ENCODE results near the gene POLR1B. TPM values are rescaled to one million over a fixed set of nuclear protein-coding genes. Genes with fewer than 3 reads are reported as not detected.
"Not testable (repeated sequence)": the region's sequence is repeated elsewhere in the genome, so short reads cannot be mapped to it uniquely, and the experiment has no call there.

Gene POLR1B
- total and polyA plus RNA-seq, 11 donors: 3.3 to 15.5 (median 9.0) TPM

- ATAC-seq: no peak
- peaks cover 0 to 87% (median 56%) of the 10 kb centered on the region in 9 donors for H3K36me3 ChIP-seq
- TF ChIP-seq, protein P1, sequence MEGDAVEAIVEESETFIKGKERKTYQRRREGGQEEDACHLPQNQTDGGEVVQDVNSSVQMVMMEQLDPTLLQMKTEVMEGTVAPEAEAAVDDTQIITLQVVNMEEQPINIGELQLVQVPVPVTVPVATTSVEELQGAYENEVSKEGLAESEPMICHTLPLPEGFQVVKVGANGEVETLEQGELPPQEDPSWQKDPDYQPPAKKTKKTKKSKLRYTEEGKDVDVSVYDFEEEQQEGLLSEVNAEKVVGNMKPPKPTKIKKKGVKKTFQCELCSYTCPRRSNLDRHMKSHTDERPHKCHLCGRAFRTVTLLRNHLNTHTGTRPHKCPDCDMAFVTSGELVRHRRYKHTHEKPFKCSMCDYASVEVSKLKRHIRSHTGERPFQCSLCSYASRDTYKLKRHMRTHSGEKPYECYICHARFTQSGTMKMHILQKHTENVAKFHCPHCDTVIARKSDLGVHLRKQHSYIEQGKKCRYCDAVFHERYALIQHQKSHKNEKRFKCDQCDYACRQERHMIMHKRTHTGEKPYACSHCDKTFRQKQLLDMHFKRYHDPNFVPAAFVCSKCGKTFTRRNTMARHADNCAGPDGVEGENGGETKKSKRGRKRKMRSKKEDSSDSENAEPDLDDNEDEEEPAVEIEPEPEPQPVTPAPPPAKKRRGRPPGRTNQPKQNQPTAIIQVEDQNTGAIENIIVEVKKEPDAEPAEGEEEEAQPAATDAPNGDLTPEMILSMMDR (IDR thresholded peaks at IDR 0.05): no peak
- TF ChIP-seq POLR2A (IDR thresholded peaks at IDR 0.05): no peak
- H3K27me3 ChIP-seq: no peaks in the 10 kb centered on the region
- no peaks in the 10 kb centered on the region for H3K4me1 ChIP-seq
- DNase-seq: no peak
- H3K4me3 ChIP-seq: no peak overlapping the region
- H3K9me3 ChIP-seq: peaks cover 0 to 13% (median 0%) of the 10 kb centered on the region in 12 donors
- H3K27ac ChIP-seq: no peak overlapping the region
- 83 to 99% (median 89%) methylated on average over 7 of the region's 7 CpGs for WGBS, 4 donors
- intact Hi-C loops (cut with DNase I): no loop called here
Measured at GRCh38 chr2:112518807-112519206, 23.5 kb upstream of the POLR1B start.

DNA sequence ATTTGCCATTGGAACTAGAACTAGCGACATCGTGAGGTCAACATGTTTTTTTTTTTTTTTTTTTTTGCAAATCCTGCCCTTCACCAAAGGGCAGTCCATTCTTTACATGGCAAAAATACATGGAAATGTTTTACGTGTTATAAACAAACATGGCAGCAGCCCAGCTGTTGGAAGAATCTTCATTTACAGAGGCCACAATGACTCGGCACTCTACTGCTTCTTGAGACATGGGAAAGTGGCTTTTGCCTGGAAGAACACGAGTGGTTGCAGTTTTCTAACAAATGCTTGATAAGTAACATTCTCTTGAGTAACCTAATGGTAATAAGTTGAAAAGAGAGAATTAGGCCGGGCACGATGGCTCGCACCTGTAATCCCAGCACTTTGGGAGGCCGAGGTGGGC lies 22.8 kb upstream of the POLR1B start:
- Histone ChIP-seq H3K27ac (no peak overlapping the region), H3K4me3 (no peak overlapping the region), H3K27me3 (no peaks in the 10 kb centered on the region), H3K4me1 (no peaks in the 10 kb centered on the region), H3K9me3 (peaks cover 0 to 13% (median 0%) of the 10 kb centered on the region in 12 donors), H3K36me3 (peaks cover 0 to 81% (median 50%) of the 10 kb centered on the region in 9 donors)
- no peak for TF ChIP-seq POLR2A (IDR thresholded peaks at IDR 0.05)
- TF ChIP-seq, protein P1 (IDR thresholded peaks at IDR 0.05): no peak
- 84 to 98% (median 87%) methylated on average over 9 of the region's 9 CpGs for WGBS, 4 donors
- ATAC-seq (no peak), DNase-seq (no peak)
- intact Hi-C loops (cut with DNase I): no loop called here

DNA sequence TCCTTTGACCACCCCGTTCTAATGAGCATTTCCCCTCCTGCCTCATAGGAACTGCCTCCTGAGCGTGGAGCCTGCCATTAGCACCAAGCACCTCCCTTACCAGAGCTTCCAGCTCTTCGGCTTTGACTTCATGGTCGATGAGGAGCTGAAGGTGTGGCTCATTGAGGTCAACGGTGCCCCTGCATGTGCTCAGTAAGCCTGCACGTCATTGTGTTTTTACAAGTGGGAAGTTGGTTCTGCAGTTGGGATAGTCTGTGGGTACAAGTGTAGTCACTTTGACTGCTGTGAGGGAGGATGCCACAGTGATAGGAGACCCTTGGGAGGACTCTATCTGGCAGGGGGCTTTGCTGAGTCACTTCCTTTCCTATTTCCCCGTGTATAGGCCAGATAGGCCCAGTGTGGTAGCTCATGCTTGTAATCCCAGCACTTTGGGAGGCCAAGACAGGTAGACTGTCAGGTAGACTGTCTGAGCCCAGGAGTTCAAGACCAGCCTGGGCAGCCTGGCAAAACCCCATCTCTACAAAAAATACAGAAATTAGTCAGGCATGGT lies 22.0 kb upstream of the POLR1B start:
- DNase-seq: no peak

DNA sequence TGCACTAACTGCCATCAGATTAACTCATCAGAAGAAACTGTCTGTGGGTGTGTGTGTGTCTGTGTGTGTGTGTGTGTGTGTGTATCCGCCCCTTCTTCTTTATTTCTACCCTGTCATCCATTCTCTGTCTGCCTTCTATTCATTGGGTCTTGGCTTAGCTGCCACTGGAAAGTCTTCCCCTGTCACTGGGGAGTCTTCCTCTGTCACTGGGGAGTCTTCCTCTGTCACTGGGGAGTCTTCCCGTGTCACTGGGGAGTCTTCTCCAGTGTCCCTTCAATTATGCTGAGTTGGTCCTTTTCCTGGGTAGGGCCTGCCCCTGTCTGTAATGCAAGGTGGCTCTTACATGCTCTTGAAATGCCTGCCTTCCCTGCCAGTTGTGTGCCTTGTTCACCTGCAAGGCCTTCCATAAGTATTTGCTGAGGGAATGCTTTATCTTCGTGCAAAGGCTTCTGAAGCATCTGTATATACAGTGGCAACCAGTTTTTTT lies 18.9 kb upstream of the POLR1B start:
- Histone ChIP-seq H3K4me1 (no peaks in the 10 kb centered on the region), H3K9me3 (no peaks in the 10 kb centered on the region), H3K36me3 (peaks cover 0 to 57% (median 46%) of the 10 kb centered on the region in 9 donors), H3K27me3 (no peaks in the 10 kb centered on the region), H3K27ac (no peak overlapping the region), H3K4me3 (no peak overlapping the region)
- TF ChIP-seq, protein P1 (IDR thresholded peaks at IDR 0.05): no peak
- TF ChIP-seq POLR2A (IDR thresholded peaks at IDR 0.05): no peak
- ATAC-seq (no peak), DNase-seq (no peak)
- intact Hi-C loops (cut with DNase I): no loop called here
- WGBS, 4 donors: 90 to 98% (median 95%) methylated on average over 3 of the region's 3 CpGs

More for the DNA sequence above, 22.0 kb upstream of the POLR1B start:
- Histone ChIP-seq H3K9me3 (peaks cover 0 to 6% (median 0%) of the 10 kb centered on the region in 12 donors), H3K4me3 (no peak overlapping the region), H3K27ac (no peak overlapping the region), H3K27me3 (no peaks in the 10 kb centered on the region), H3K36me3 (peaks cover 0 to 73% (median 48%) of the 10 kb centered on the region in 9 donors), H3K4me1 (no peaks in the 10 kb centered on the region)
- WGBS, 4 donors: 82 to 88% (median 86%) methylated on average over 7 of the region's 7 CpGs
- intact Hi-C loops (cut with DNase I): no loop called here
- ATAC-seq: no peak
- TF ChIP-seq, protein P1 (IDR thresholded peaks at IDR 0.05): no peak
- no peak for TF ChIP-seq POLR2A (IDR thresholded peaks at IDR 0.05)

- 89 to 99% (median 96%) methylated on average over 3 of the region's 3 CpGs for WGBS, 4 donors
- H3K27me3 ChIP-seq; H3K4me3 ChIP-seq; ATAC-seq; intact Hi-C loops (cut with DNase I); DNase-seq; H3K9me3 ChIP-seq; H3K27ac ChIP-seq; H3K4me1 ChIP-seq: not testable (repeated sequence)
- H3K36me3 ChIP-seq: peaks cover 3 to 57% (median 43%) of the 10 kb centered on the region in 9 donors
Measured at GRCh38 chr2:112524276-112524675, 18.0 kb upstream of the POLR1B start.
